ENCODE measurements around the gene TST.

- TF ChIP-seq POLR2A (IDR thresholded peaks at IDR 0.05; ENCODE audit: low read depth, low read length) = no peak
- TF ChIP-seq POLR2AphosphoS5 (IDR thresholded peaks at IDR 0.05; ENCODE audit: low read depth, low read length) = no peak
- TF ChIP-seq TAF1 (IDR thresholded peaks at IDR 0.05; ENCODE audit: borderline replicate concordance, low read depth, low read length) = no peak
Measured at GRCh38 chr22:37043209-37043827, 24.1 kb upstream of the TST start.

All from GM12892 (cell line).